Activated CD8-positive, alpha-beta memory T cell treated with anti-CD3 and anti-CD28 coated beads for 1 hour (primary cell): ENCODE measurements around the gene CLEC4M.
"Not testable (repeated sequence)": the region's sequence is repeated elsewhere in the genome, so short reads cannot be mapped to it uniquely, and the experiment has no call there.

Experiments
- DNase-seq, 2 donors: peaks; one replicate each; pipeline ENCODE4 v3.0.0-alpha.2; 2020; ENCODE audit warnings: low read depth in 1 of 2; ENCODE audit errors: extremely low read depth in 1 of 2

CLEC4M gene

GRCh38 chr19:7806234-7806633 is 43.2 kb downstream of the CLEC4M start:
- no peak for DNase-seq

- no peak for DNase-seq
These were observed 43.8 kb downstream of the CLEC4M start for GRCh38 chr19:7806876-7807275.

- no peak for DNase-seq
These were observed 45.1 kb downstream of the CLEC4M start for GRCh38 chr19:7808108-7808507.

- DNase-seq: no peak
These were observed 48.9 kb downstream of the CLEC4M start for GRCh38 chr19:7811989-7812388.

GRCh38 chr19:7815325-7815724 is 52.3 kb downstream of the CLEC4M start:
- DNase-seq: no peak

- DNase-seq: not testable (repeated sequence)
These were observed 53.0 kb downstream of the CLEC4M start for GRCh38 chr19:7816040-7816439.

GRCh38 chr19:7817801-7818200 is 54.8 kb downstream of the CLEC4M start:
- DNase-seq: no peak

- DNase-seq: no peak
These were observed 55.8 kb downstream of the CLEC4M start for GRCh38 chr19:7818806-7819205.
